HG02973 (cell line): ENCODE results near the gene ARHGEF7.

Experiments
- ATAC-seq: cut with Tn5 transposase; IDR thresholded peaks from one replicate; pipeline ENCODE4 v1.9.1; 2021; ENCODE audit warnings: moderate library complexity; ENCODE audit not compliant: unreplicated experiment

The ARHGEF7 gene

GRCh38 chr13:111219280-111219679, 104.2 kb downstream of the ARHGEF7 start:
- no peak for ATAC-seq

GRCh38 chr13:111219950-111220349, 104.8 kb downstream of the ARHGEF7 start:
- ATAC-seq = no peak

- ATAC-seq = no peak
These were observed 110.1 kb downstream of the ARHGEF7 start for GRCh38 chr13:111225166-111225565.

- ATAC-seq = no peak
These were observed 110.9 kb downstream of the ARHGEF7 start for GRCh38 chr13:111225810-111226546.

GRCh38 chr13:111227405-111227804, 112.3 kb downstream of the ARHGEF7 start:
- ATAC-seq = no peak

GRCh38 chr13:111228262-111229144, 113.4 kb downstream of the ARHGEF7 start:
- ATAC-seq = no peak

- no peak for ATAC-seq
These were observed 115.3 kb downstream of the ARHGEF7 start for GRCh38 chr13:111230385-111230930.

GRCh38 chr13:111232191-111232590, 117.1 kb downstream of the ARHGEF7 start:
- no peak for ATAC-seq

GRCh38 chr13:111233080-111233479, 118.0 kb downstream of the ARHGEF7 start:
- ATAC-seq = no peak

- ATAC-seq = no peak
These were observed 124.9 kb downstream of the ARHGEF7 start for GRCh38 chr13:111239764-111240670.

- no peak for ATAC-seq
These were observed 126.1 kb downstream of the ARHGEF7 start for GRCh38 chr13:111241006-111241755.

GRCh38 chr13:111241862-111242261, 126.8 kb downstream of the ARHGEF7 start:
- ATAC-seq = no peak

- no peak for ATAC-seq
These were observed 127.5 kb downstream of the ARHGEF7 start for GRCh38 chr13:111242585-111242984.

- ATAC-seq = no peak
These were observed 128.9 kb downstream of the ARHGEF7 start for GRCh38 chr13:111243981-111244380.

GRCh38 chr13:111245576-111246384, 130.7 kb downstream of the ARHGEF7 start:
- ATAC-seq = no peak

GRCh38 chr13:111247552-111247951, 132.4 kb downstream of the ARHGEF7 start:
- ATAC-seq = no peak

GRCh38 chr13:111248822-111249221, 133.7 kb downstream of the ARHGEF7 start:
- no peak for ATAC-seq

GRCh38 chr13:111249637-111250360, 134.7 kb downstream of the ARHGEF7 start:
- ATAC-seq = no peak
